Measurements from ENCODE around the gene SERTM2.

Gene SERTM2

DNA sequence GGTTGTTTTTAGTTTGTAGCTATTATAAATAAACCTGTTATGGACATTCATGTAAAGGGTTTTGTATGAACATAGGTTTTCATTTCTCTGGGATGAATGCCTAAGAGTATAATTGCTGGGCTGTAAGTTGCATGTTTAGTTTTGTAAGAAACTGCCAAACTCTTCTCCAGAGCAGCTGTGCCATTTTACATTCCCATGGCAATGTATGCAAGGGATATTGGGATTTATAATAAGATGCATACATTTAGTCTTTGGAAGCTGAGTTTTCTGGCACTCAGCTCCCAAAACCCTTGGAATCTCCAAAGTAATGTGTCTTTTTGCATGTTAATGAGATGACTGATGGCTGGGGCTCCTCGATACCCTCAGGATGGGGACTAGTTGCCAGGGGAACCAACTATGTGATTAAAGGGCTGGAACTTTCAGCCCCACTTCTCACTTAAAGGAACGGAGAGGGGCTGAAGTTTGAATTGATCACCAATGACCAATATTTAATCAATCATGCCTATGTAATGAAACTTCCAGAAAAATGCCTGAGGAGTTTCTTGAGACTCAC, 44.0 kb downstream of the SERTM2 start:
- no peak for DNase-seq (ENCODE audit: low read depth in 1 of 2, low spot score in 1 of 2)

DNA sequence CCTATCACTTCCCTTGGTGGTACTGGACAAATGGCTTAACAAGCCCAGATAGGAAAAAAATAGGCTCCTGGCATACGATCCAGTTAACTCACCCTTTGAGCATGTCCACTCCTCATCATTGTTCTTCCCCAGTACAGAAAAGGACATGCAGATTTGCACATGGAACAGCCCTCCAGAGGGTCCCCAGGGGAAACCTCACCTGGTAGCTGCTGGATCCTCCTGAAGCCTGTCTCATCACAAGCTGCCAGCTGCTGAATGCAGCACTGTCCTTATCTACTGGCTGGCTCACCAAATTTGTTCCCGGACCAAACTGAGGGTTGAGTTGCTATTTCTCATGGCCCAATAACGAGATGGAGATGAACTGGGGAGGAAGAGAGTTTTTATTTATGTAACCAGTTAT, 49.4 kb downstream of the SERTM2 start:
- DNase-seq (ENCODE audit: low read depth in 1 of 2, low spot score in 1 of 2): no peak

DNA sequence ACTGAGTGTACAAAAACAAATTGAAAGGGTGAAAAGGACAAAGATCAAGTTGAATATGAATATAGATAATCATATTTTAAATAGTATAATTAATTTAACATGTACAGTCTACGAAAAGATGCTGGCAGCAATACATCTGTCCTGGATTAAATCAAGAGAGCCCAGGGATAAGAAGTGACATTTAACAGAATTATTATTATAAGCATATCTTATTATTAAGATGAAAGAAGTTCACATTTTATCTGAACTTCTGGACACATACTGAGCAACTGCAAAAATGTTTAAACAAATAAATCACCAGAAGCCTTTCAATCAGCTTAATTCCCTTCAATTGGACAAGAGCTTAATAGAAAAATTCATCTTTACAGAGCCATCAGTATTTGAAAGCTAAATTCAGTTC, 50.4 kb downstream of the SERTM2 start:
- DNase-seq (ENCODE audit: low read depth in 1 of 2, low spot score in 1 of 2): no peak

DNA sequence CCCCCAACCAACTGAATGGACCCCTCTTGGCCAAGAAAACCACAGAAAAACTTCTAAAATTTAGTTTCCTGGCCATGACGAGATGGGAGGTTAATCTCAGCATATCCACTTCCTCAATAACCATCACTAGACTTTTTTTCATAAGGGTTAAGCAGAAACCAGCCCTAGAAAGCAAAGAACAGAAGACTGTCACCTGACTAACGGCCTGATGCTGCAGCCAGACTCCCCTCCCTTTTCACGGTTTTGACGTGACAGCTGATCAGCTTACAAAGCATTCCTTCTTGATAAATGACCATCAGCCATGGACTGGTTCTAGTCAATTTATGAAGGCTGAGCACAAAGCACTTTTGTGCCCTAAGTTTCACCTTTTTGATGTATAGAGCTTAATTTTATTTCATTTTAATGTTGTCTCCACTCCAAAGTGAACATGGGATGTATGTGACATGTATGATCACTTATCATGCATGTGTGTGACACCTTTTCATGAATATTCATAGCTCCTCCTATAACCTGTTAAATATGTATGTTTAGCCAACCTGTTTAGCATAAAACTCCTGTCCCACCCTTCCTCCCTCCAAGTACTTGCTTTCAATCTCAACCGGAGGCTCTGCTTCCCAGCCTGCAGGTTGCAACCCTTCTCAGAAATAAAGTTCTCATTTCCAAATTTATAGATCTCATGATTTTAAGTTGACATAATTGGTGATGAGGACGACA, 56.3 kb downstream of the SERTM2 start:
- no peak for DNase-seq (ENCODE audit: low read depth in 1 of 2, low spot score in 1 of 2)

DNA sequence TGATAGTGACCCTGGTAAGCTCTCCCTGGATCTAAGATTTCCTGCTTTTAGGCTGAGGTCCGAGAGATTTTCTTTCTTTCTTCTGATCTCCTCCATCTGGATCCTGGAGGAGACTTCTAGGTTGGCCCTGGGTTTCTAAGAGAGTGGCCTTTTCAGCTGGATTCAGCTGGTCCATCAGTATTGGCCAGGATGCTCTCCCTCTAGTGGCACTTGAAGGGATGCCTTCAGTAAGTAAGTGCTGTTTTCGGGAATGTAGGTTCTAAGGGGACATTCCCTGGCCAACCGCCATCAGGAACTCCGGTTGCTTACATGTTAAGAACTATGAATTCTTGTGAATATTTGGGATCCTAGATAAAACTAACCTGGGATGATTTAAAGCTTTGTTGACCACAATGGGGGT, 56.9 kb downstream of the SERTM2 start:
- no peak for DNase-seq (ENCODE audit: low read depth in 1 of 2, low spot score in 1 of 2)

DNA sequence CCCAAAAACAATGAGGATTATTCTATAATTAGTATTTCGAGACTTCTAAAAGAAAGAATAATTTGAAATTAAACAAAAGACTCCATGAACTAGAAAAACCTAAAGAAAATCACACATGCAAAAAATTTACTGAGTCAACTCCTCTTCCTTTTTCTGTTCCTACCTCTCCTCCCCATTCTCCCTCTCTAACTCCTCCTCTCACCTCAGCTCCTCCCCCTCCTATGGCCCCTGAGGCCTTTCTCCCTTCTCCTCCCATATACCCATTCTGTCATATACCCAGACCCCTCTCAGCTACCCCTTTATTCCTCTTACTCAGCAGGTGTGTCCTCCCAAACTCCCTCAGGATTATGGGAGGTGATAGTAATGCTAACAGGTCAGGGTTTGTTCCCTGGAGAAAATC, 57.4 kb downstream of the SERTM2 start:
- DNase-seq (ENCODE audit: low read depth in 1 of 2, low spot score in 1 of 2): no peak
